Endothelial cell of umbilical vein (primary cell): ENCODE measurements around the gene BRS3.

ENCODE experiments used
- EZH2 ChIP-seq: IDR thresholded peaks from 2 replicates; pipeline ENCODE4 v1.6.1; 2012; ENCODE audit warnings: borderline replicate concordance, low read depth, mild to moderate bottlenecking, moderate library complexity, low read length, inconsistent platforms; ENCODE audit not compliant: severe bottlenecking
- TF ChIP-seq, protein P1 (sequence below), 2 donors: IDR thresholded peaks; 1 replicate in 1 of 2; 2 replicates in 1 of 2; pipeline ENCODE4 v1.5.1; 2011; ENCODE audit warnings: low read length in 2 of 2, mild to moderate bottlenecking in 2 of 2, moderate library complexity in 2 of 2, control low read depth in 1 of 2, inconsistent platforms in 1 of 2, low read depth in 1 of 2; ENCODE audit not compliant: insufficient read depth in 1 of 2; ENCODE audit errors: extremely low read depth in 1 of 2

DNA sequence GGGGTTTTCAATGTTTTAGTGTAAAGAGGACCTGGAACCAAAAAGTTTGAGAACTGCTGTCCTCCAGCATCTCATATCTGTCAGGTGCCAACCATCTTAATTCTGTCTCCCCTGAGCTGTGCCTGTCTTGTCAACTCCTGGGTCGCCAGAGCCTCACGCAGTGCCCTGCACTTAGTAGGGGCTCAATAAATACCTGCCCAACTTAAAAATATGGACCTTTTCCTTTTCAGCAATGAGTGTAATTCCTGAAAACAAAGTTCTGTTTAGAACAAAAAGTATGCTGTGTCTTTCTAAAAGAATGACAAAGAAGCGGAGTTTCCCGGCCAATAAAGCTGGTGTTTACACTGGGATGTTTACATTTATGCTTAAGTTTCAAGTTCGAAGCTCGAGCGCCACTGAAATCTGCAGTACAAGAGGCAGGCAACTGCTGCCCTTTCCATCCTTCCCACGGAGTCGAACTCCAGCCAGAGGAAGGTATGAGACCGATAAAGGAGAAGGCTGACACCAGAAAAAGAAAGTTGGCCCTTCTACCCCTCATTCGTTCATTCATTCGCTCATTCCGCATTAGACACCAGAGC is 8.5 kb downstream of the BRS3 start:
- TF ChIP-seq, protein P1, sequence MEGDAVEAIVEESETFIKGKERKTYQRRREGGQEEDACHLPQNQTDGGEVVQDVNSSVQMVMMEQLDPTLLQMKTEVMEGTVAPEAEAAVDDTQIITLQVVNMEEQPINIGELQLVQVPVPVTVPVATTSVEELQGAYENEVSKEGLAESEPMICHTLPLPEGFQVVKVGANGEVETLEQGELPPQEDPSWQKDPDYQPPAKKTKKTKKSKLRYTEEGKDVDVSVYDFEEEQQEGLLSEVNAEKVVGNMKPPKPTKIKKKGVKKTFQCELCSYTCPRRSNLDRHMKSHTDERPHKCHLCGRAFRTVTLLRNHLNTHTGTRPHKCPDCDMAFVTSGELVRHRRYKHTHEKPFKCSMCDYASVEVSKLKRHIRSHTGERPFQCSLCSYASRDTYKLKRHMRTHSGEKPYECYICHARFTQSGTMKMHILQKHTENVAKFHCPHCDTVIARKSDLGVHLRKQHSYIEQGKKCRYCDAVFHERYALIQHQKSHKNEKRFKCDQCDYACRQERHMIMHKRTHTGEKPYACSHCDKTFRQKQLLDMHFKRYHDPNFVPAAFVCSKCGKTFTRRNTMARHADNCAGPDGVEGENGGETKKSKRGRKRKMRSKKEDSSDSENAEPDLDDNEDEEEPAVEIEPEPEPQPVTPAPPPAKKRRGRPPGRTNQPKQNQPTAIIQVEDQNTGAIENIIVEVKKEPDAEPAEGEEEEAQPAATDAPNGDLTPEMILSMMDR (IDR thresholded peaks at IDR 0.05; ENCODE audit: extremely low read depth in 1 of 2, insufficient read depth in 1 of 2, low read depth in 1 of 2, low read length in 2 of 2) = no peak
- TF ChIP-seq EZH2 = no peak
